ENCODE results near the gene KCTD19. TPM values are rescaled to one million over a fixed set of nuclear protein-coding genes. Genes with fewer than 3 reads are reported as not detected.

Gene KCTD19
- total RNA-seq, 4 donors from 2014 or later: not detected

DNA sequence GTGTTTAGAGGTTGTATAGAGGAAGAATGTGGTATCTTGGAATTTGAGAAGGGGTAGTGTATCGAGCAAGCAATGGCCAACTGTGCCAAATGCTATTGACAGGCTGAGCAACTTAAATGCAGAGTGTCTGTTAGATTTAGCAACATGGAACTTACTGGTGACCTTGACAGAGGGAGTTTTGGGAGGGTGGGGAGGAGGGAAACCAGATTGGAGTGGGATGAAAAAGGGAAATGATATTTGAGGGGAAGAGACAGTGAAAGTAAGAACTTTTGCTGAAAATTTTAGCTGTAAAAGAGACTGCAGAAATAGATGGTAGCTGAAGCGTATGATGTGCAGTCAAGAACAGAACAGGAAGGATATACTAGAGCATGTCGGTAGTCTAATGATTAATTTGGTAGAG, 1.2 kb upstream of the KCTD19 start:
- WGBS: 56% methylated on average over 3 of the region's 3 CpGs
- Histone ChIP-seq H3K4me1 (peaks cover 6 to 15% (median 14%) of the 10 kb centered on the region in 4 donors), H3K9me3 (no peaks in the 10 kb centered on the region), H3K27me3 (peaks cover 0 to 34% (median 0%) of the 10 kb centered on the region in 4 donors), H3K4me3 (no peak overlapping the region), H3K36me3 (no peaks in the 10 kb centered on the region), H3K27ac (replicated peaks in 1 of 4) (no peak overlapping the region)
- peak; percentile 53 for DNase-seq (ENCODE audit: extremely low spot score)
- no peak for TF ChIP-seq POLR2AphosphoS5 (IDR thresholded peaks at IDR 0.05)
- TF ChIP-seq, protein P1, sequence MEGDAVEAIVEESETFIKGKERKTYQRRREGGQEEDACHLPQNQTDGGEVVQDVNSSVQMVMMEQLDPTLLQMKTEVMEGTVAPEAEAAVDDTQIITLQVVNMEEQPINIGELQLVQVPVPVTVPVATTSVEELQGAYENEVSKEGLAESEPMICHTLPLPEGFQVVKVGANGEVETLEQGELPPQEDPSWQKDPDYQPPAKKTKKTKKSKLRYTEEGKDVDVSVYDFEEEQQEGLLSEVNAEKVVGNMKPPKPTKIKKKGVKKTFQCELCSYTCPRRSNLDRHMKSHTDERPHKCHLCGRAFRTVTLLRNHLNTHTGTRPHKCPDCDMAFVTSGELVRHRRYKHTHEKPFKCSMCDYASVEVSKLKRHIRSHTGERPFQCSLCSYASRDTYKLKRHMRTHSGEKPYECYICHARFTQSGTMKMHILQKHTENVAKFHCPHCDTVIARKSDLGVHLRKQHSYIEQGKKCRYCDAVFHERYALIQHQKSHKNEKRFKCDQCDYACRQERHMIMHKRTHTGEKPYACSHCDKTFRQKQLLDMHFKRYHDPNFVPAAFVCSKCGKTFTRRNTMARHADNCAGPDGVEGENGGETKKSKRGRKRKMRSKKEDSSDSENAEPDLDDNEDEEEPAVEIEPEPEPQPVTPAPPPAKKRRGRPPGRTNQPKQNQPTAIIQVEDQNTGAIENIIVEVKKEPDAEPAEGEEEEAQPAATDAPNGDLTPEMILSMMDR (IDR thresholded peaks at IDR 0.05): no peak
- TF ChIP-seq EP300 (IDR thresholded peaks at IDR 0.05): no peak
- TF ChIP-seq POLR2A (IDR thresholded peaks at IDR 0.05; ENCODE audit: low read depth): no peak
- intact Hi-C loops (cut with DNase I): no loop called here

DNA sequence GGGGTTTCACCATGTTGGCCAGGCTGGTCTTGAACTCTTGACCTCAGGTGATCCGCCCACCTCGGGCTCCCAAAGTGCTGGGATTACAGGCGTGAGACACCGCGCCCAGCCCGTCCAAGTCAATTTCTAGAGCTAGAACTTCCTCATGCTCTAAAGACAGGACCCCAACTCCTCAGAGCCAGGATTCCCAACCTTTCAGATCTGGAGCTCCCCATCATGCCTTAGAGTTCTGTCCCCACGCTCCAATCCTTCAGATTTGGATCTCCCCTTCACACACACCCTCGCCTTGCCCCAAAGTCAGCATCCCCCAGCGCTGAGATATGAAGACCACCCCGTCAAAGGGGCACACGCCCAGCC, 448 bp downstream of the KCTD19 start:
- Histone ChIP-seq H3K27ac (replicated peaks in 1 of 4) (no peak overlapping the region), H3K27me3 (peaks cover 0 to 46% (median 0%) of the 10 kb centered on the region in 4 donors), H3K9me3 (no peaks in the 10 kb centered on the region), H3K4me1 (peaks cover 6 to 15% (median 14%) of the 10 kb centered on the region in 4 donors), H3K4me3 (peak overlapping the region; percentile 53 to 69 (median 58)), H3K36me3 (no peaks in the 10 kb centered on the region)
- no peak for TF ChIP-seq EP300 (IDR thresholded peaks at IDR 0.05)
- TF ChIP-seq POLR2AphosphoS5 (IDR thresholded peaks at IDR 0.05): no peak
- no peak for TF ChIP-seq POLR2A (IDR thresholded peaks at IDR 0.05; ENCODE audit: low read depth)
- TF ChIP-seq, protein P1 (IDR thresholded peaks at IDR 0.05): no peak
- no peak for DNase-seq (ENCODE audit: extremely low spot score)
- 33% methylated on average over 7 of the region's 11 CpGs for WGBS
- intact Hi-C loops (cut with DNase I): no loop called here

DNA sequence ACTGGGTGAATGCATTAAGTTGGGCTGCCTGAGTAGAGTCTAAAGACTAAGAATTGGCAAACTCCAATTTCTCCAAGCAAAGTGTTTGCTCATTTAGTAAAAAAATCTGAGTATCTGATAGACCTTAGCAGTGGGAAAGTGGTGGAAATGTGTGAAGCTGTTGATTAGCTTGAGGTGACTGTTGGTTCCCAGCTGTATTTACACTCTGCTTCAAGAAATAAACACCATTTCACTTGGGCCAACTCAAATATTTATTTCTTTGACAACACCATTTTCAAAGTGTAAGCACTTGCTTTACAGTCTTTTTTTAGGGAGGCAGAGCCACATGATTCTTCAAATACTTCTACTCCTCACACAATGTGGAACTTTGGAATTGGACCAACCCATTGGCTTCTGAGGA, 8.7 kb downstream of the KCTD19 start:
- TF ChIP-seq EP300 (IDR thresholded peaks at IDR 0.05): no peak
- TF ChIP-seq, protein P1 (IDR thresholded peaks at IDR 0.05): no peak
- no peak for TF ChIP-seq POLR2AphosphoS5 (IDR thresholded peaks at IDR 0.05)
- TF ChIP-seq POLR2A (IDR thresholded peaks at IDR 0.05; ENCODE audit: low read depth): no peak
- no peaks in the 10 kb centered on the region for H3K4me1 ChIP-seq
- intact Hi-C loops (cut with DNase I): no loop called here
- no peak overlapping the region for H3K4me3 ChIP-seq
- H3K27me3 ChIP-seq: peaks cover 0 to 47% (median 0%) of the 10 kb centered on the region in 4 donors
- no peak overlapping the region for H3K27ac ChIP-seq (replicated peaks in 1 of 4)
- H3K36me3 ChIP-seq: no peaks in the 10 kb centered on the region
- H3K9me3 ChIP-seq: no peaks in the 10 kb centered on the region
- DNase-seq (ENCODE audit: extremely low spot score): no peak

DNA sequence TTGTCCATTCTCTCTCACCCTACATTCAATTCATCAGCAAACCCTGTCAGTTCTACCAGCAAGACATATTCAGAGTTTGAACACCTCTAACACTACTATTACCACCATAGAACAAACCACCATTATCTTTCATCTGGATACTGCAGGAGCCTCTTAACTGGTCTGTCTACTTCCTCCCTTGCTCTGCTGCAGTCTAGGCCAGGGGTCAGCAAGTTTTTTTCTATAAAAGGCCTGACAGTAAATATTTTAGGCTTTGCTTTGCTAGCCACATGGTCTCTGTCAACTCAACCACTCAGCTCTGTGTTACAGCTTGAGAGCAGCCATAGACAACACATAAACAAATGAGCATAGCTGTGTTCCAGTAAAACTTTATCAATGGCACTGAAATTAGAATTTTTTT, 13.8 kb downstream of the KCTD19 start:
- Histone ChIP-seq H3K4me1 (no peaks in the 10 kb centered on the region), H3K27ac (replicated peaks in 1 of 4) (no peak overlapping the region), H3K9me3 (no peaks in the 10 kb centered on the region), H3K27me3 (peaks cover 0 to 10% (median 0%) of the 10 kb centered on the region in 4 donors), H3K4me3 (no peak overlapping the region), H3K36me3 (no peaks in the 10 kb centered on the region)
- DNase-seq (ENCODE audit: extremely low spot score): no peak
- TF ChIP-seq POLR2AphosphoS5 (IDR thresholded peaks at IDR 0.05) (no peak), EP300 (IDR thresholded peaks at IDR 0.05) (no peak), POLR2A (IDR thresholded peaks at IDR 0.05; ENCODE audit: low read depth) (no peak)
- TF ChIP-seq, protein P1 (IDR thresholded peaks at IDR 0.05): no peak
- intact Hi-C loops (cut with DNase I): no loop called here

Measured in esophagus muscularis mucosa (tissue), 4 donors.